GM10248 (cell line): Measurements from ENCODE around the gene SLC25A26.

Source experiments
- CTCF ChIA-PET: fragments of 300-600 bp; sonication (Branson Sonifier 250); formaldehyde crosslinking; extraction: SDS; loops from one replicate; lab custom pipeline; 2021; ENCODE audit warnings: antibody characterized with exemption; lab: Yijun Ruan, JAX
- POLR2A ChIA-PET: fragments of 350-650 bp; sonication (Branson Sonifier 250); formaldehyde crosslinking; extraction: SDS; loops from one replicate; lab custom pipeline; 2020; ENCODE audit warnings: antibody characterized with exemption; lab: Yijun Ruan, JAX
- DNase-seq: peaks from one replicate; pipeline ENCODE4 v3.0.0; 2012; ENCODE audit errors: extremely low spot score
- TF ChIP-seq, protein P1 (sequence below): IDR thresholded peaks from 2 replicates; pipeline ENCODE4 v1.5.1; 2012; ENCODE audit warnings: mild to moderate bottlenecking, low read depth; ENCODE audit errors: extremely low read depth, missing control alignments, control extremely low read depth

Gene SLC25A26

DNA sequence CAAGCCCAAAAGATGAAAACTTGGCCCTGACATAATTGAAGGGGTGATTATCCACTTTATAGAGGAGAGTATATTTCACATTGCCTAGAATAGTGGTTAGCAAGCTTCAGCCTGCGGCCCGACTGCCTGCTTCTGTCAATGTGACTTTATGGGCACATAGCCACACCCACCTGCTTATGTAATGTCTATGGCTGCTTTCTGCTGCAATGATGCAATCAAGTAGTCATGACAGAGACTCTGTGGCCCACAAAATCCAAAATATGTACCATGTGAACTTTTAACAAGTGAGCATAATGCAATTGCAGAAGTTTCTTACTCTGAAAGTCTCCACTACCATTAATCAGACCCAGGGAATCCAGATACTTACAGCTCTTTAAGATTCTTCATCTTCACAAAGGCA lies 176.9 kb downstream of the SLC25A26 start:
- TF ChIP-seq, protein P1, sequence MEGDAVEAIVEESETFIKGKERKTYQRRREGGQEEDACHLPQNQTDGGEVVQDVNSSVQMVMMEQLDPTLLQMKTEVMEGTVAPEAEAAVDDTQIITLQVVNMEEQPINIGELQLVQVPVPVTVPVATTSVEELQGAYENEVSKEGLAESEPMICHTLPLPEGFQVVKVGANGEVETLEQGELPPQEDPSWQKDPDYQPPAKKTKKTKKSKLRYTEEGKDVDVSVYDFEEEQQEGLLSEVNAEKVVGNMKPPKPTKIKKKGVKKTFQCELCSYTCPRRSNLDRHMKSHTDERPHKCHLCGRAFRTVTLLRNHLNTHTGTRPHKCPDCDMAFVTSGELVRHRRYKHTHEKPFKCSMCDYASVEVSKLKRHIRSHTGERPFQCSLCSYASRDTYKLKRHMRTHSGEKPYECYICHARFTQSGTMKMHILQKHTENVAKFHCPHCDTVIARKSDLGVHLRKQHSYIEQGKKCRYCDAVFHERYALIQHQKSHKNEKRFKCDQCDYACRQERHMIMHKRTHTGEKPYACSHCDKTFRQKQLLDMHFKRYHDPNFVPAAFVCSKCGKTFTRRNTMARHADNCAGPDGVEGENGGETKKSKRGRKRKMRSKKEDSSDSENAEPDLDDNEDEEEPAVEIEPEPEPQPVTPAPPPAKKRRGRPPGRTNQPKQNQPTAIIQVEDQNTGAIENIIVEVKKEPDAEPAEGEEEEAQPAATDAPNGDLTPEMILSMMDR = no peak
- DNase-seq = no peak
- ChIA-PET CTCF (interaction anchor here (1.2 to 10.2 kb wide), 3 partner anchors 11 to 425 kb away, joined by 4 to 108 read pairs (median 4); no protein-coding TSS in a partner anchor), POLR2A (no interaction called here)

- TF ChIP-seq, protein P1 = no peak
- ChIA-PET CTCF (interaction anchor here (1.2 to 10.2 kb wide), 3 partner anchors 10 to 424 kb away, joined by 4 to 108 read pairs (median 4); no protein-coding TSS in a partner anchor), POLR2A (no interaction called here)
- DNase-seq = no peak
Observed at GRCh38 chr3:66398228-66399025, 177.6 kb downstream of the SLC25A26 start.

GRCh38 chr3:66399529-66400232 lies 178.9 kb downstream of the SLC25A26 start:
- TF ChIP-seq, protein P1 = no peak
- CTCF ChIA-PET = interaction anchor here (0.8 to 10.2 kb wide), 2 partner anchors 9 to 417 kb away, joined by 5 to 108 read pairs; no protein-coding TSS in a partner anchor
- POLR2A ChIA-PET = no interaction called here
- DNase-seq = no peak

DNA sequence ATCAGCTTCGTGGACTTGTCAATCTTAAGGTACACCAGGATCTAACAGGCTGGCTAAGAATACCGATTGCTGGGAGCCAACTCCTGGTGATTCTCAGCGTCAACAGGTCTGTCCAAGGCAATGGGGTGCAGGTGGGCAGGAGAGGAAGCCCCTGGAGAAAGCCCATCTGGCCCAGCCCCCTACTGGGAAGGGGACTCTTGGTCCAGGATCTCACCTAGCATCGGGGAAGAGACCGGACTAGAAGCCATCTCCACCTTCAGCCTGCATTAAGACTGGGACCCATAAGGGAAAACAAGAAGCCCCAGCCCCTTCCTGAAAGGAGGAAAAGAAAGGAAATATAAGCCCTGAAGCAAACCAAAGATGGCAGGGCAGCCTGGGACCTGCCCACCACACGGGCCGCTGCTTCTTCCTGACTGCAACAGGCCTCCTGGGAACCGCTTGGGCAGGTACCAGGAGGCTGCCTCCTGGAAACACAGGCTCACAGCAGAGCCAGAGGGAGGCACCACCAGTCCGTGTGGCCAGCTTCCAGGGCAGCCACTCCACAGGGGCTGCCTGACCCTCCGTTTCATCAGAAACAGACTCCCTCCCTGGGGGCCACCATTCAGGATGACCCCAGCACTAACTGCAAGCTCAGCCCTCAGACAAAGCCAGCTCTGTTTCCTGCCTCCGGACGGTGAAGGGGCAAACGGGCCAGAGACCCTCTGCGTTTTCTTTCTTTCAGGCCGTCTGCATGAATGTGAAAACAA lies 179.8 kb downstream of the SLC25A26 start:
- ChIA-PET POLR2A (no interaction called here), CTCF (interaction anchor here (1.6 to 10.2 kb wide), 2 partner anchors 8 kb away, joined by 6 to 108 read pairs; no protein-coding TSS in a partner anchor)
- TF ChIP-seq, protein P1 = no peak
- no peak for DNase-seq

DNA sequence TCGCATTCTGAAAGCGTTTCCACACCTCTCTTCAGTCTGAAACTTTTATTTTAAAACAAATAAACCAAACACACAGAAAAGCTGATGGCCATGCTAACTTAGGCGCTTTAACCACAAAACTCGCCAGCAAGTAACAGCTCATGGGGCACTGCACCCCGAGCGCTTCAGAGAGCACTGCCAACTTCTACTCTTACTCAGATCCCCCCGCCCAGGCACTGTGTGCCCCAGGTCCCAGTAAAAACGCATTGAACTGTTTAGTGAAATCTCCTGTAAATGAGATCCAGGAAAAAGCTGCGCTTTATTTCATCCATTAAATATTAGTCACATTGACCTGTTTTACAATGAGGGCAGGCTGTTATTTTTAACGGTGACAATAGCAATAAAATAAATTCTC lies 180.4 kb downstream of the SLC25A26 start:
- TF ChIP-seq, protein P1 = no peak
- POLR2A ChIA-PET = no interaction called here
- CTCF ChIA-PET = interaction anchor here (1.6 to 11.4 kb wide), 4 partner anchors 7 to 418 kb away, joined by 5 to 176 read pairs (median 57); no protein-coding TSS in a partner anchor
- DNase-seq = no peak
